Endothelial cell (in vitro differentiated cells): Measurements from ENCODE around the gene VSTM4. TPM values are rescaled to one million over a fixed set of nuclear protein-coding genes. Genes with fewer than 3 reads are reported as not detected.

ENCODE experiments used
- DNase-seq: peaks from one replicate; pipeline ENCODE4 v3.0.0; 2021; ENCODE audit warnings: low spot score
- H3K27ac Mint-ChIP-seq: one replicate; pipeline ENCODE4 v1.8.0; 2021; ENCODE audit warnings: mixed read lengths, inconsistent platforms; ENCODE audit not compliant: unreplicated experiment
- H3K27me3 Mint-ChIP-seq: one replicate; pipeline ENCODE4 v1.8.0; 2021; ENCODE audit warnings: mild to moderate bottlenecking, moderate library complexity, mixed read lengths, inconsistent platforms; ENCODE audit not compliant: unreplicated experiment
- H3K36me3 Mint-ChIP-seq: one replicate; pipeline ENCODE4 v1.8.0; 2021; ENCODE audit warnings: mild to moderate bottlenecking, low read depth, mixed read lengths, inconsistent platforms; ENCODE audit not compliant: unreplicated experiment
- H3K4me1 Mint-ChIP-seq: one replicate; pipeline ENCODE4 v1.8.0; 2021; ENCODE audit warnings: mild to moderate bottlenecking, mixed read lengths, inconsistent platforms; ENCODE audit not compliant: unreplicated experiment
- H3K4me3 Mint-ChIP-seq: one replicate; pipeline ENCODE4 v1.8.0; 2021; ENCODE audit warnings: mild to moderate bottlenecking, mixed read lengths, inconsistent platforms; ENCODE audit not compliant: unreplicated experiment
- H3K9me3 Mint-ChIP-seq: one replicate; pipeline ENCODE4 v1.8.0; 2021; ENCODE audit warnings: mixed read lengths, inconsistent platforms; ENCODE audit not compliant: unreplicated experiment
- CTCF ChIP-seq: fragments of 200-600 bp; sonication (generic); IDR thresholded peaks from one replicate; pipeline ENCODE4 v1.5.0; 2021; ENCODE audit warnings: antibody characterized with exemption; ENCODE audit not compliant: unreplicated experiment
- microRNA-seq: library from miRNA; unstranded; fragments of <30 nt; microRNA quantifications from one replicate; pipeline ENCODE4, GENCODE V29; 2020; ENCODE audit not compliant: unreplicated experiment
- total RNA-seq: library from RNA; stranded (reverse); fragmentation: NEBNext Ultra II Directional; extraction: Animal tissue kit (Norgen Biotek cat#: 25700); gene quantifications from one replicate; pipeline ENCODE4 v1.2.1, GENCODE V29; 2021; ENCODE audit not compliant: unreplicated experiment

The VSTM4 gene
- total RNA-seq, 1 donor from 2014 or later, result 0.38 TPM

GRCh38 chr10:48968036-48968435 lies 147.3 kb downstream of the VSTM4 start:
- H3K36me3 Mint-ChIP-seq, result no peaks in the 10 kb centered on the region
- no peak overlapping the region for H3K4me3 Mint-ChIP-seq
- H3K27me3 Mint-ChIP-seq, result peaks cover 5% of the 10 kb centered on the region
- no peaks in the 10 kb centered on the region for H3K4me1 Mint-ChIP-seq
- no peak for TF ChIP-seq CTCF
- H3K27ac Mint-ChIP-seq, result no peak overlapping the region
- DNase-seq, result no peak
- no peaks in the 10 kb centered on the region for H3K9me3 Mint-ChIP-seq

DNA sequence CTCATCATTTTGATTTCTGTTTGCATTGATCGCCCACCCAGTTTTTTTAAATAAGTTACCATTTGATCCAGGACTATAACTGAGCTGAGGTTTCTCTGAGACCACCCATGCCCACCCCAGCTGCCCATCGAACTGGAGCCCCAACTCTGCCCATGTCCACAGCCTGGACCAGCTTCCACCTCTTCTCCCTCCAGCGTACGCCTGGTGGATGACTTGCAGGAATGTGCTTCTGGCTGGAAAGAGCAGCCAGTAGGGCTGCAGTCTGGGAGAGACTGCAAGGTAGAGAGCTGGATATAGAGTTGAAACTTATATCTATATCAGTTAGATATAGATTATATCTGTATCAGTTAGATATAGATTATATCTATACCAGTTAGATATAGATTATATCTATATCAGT lies 149.9 kb downstream of the VSTM4 start:
- TF ChIP-seq CTCF, result no peak
- DNase-seq, result no peak
- Mint-ChIP-seq H3K27me3 (peaks cover 5% of the 10 kb centered on the region), H3K4me3 (no peak overlapping the region), H3K4me1 (no peaks in the 10 kb centered on the region), H3K36me3 (no peaks in the 10 kb centered on the region), H3K27ac (no peak overlapping the region), H3K9me3 (no peaks in the 10 kb centered on the region)

Small RNA genes lying within 50 kb of the gene (microRNA-seq; reads per million reads assigned to microRNA genes)
- not detected for gene MIR4294

Other genes with a start within 250 kb of the VSTM4 start
- not detected for gene LRRC18, start 175.7 kb downstream of the VSTM4 start, total RNA-seq
- gene FAM170B, start 18.5 kb upstream of the VSTM4 start, total RNA-seq, result not detected
- 1.6 TPM for gene TMEM273, start 72.9 kb upstream of the VSTM4 start, total RNA-seq
- not detected for gene C10orf71, start 183.6 kb upstream of the VSTM4 start, total RNA-seq